ENCODE data around the gene UBE3B. TPM values are rescaled to one million over a fixed set of nuclear protein-coding genes. Genes with fewer than 3 reads are reported as not detected.
"Not testable (repeated sequence)": the region's sequence is repeated elsewhere in the genome, so short reads cannot be mapped to it uniquely, and the experiment has no call there.

Gene UBE3B
- total RNA-seq (10 to 100 TPM; 55.8 to 58.1 TPM), polyA plus RNA-seq (10 to 100 TPM; 24.0 to 24.4 TPM)

GRCh38 chr12:109477185-109477962 lies at the start of gene UBE3B, which contains the start of gene KCTD10:
Gene UBE3B (plus strand): TSS chr12:109477634. CDS start chr12:109483552, 5,918 bp downstream.
Gene KCTD10 (minus strand): TSS chr12:109477300. CDS start chr12:109477262, 38 bp downstream.
- H3K4me3 ChIP-seq (ENCODE audit: low read length in 2 of 2): peak within 1 kb of the TSS; percentile 93 to 97
- no peaks in the 10 kb centered on the region for H3K9me3 Mint-ChIP-seq
- peak; percentile 85 to 89 (median 87) for DNase-seq
- peaks cover 38% of the 10 kb centered on the region for H3K4me1 ChIP-seq (ENCODE audit: insufficient read depth, low read length)
- H3K9me3 ChIP-seq (ENCODE audit: control insufficient read depth in 1 of 2, low read length in 2 of 2): no peaks in the 10 kb centered on the region
- peak within 1 kb of the TSS; percentile 98 to 100 (median 99) for H3K27ac Mint-ChIP-seq
- ChIA-PET POLR2A (ENCODE audit: partially characterized antibody) (interaction anchor here (0.6 to 1.4 kb wide), 9 partner anchors 8 to 973 kb away, joined by 3 to 9 read pairs (median 3); partner anchors contain the start of genes ARPC3, FAM222A, MMAB and MVK), CTCF (ENCODE audit: partially characterized antibody) (interaction anchor here (0.6 to 1.5 kb wide), 3 partner anchors 45 to 565 kb away, joined by 3 to 4 read pairs (median 3); no protein-coding TSS in a partner anchor)
- peaks cover 31 to 67% (median 37%) of the 10 kb centered on the region in 4 donors for H3K4me1 Mint-ChIP-seq
- H3K36me3 ChIP-seq (ENCODE audit: insufficient read depth, low read length): no peaks in the 10 kb centered on the region
- H3K27me3 ChIP-seq (ENCODE audit: insufficient read depth, low read length): no peaks in the 10 kb centered on the region
- peaks cover 0 to 17% of the 10 kb centered on the region in 2 donors for H3K36me3 Mint-ChIP-seq
- intact Hi-C loops (cut with micrococcal nuclease): loop anchor here (1.0 to 5.0 kb wide), 5 partner anchors 45 to 917 kb away; partner anchors contain the start of genes FAM222A, MMAB, MVK and SART3
- H3K4me3 Mint-ChIP-seq: peak within 1 kb of the TSS; percentile 97 to 99 (median 97)
- H3K27me3 Mint-ChIP-seq: no peaks in the 10 kb centered on the region
- peak within 1 kb of the TSS; percentile 87 for H3K27ac ChIP-seq (ENCODE audit: low read depth, low read length)

- peak; percentile 57 to 70 (median 64) for DNase-seq
- Histone ChIP-seq H3K4me1 (ENCODE audit: insufficient read depth, low read length) (peaks cover 4% of the 10 kb centered on the region), H3K27me3 (ENCODE audit: insufficient read depth, low read length) (no peaks in the 10 kb centered on the region), H3K36me3 (ENCODE audit: insufficient read depth, low read length) (no peaks in the 10 kb centered on the region), H3K27ac (ENCODE audit: low read depth, low read length) (no peak overlapping the region), H3K4me3 (ENCODE audit: low read length in 2 of 2) (no peak overlapping the region), H3K9me3 (ENCODE audit: control insufficient read depth in 1 of 2, low read length in 2 of 2) (no peaks in the 10 kb centered on the region)
- intact Hi-C loops (cut with micrococcal nuclease): loop anchor here (1.0 kb wide), 1 partner anchor 347 kb away; no protein-coding TSS in a partner anchor
- H3K27ac Mint-ChIP-seq: no peak overlapping the region
- H3K4me1 Mint-ChIP-seq: peaks cover 2 to 7% (median 6%) of the 10 kb centered on the region in 4 donors
- H3K9me3 Mint-ChIP-seq: peaks cover 0 to 4% (median 0%) of the 10 kb centered on the region in 8 donors
- CTCF ChIA-PET (ENCODE audit: partially characterized antibody): interaction anchor here (0.7 to 2.7 kb wide), 20 partner anchors 9 to 370 kb away, joined by 3 to 15 read pairs (median 4); partner anchors contain the start of genes KCTD10 and UBE3B
- H3K4me3 Mint-ChIP-seq: no peak overlapping the region
- POLR2A ChIA-PET (ENCODE audit: partially characterized antibody): no interaction called here
- H3K36me3 Mint-ChIP-seq: no peaks in the 10 kb centered on the region
- H3K27me3 Mint-ChIP-seq: peaks cover 8 to 11% of the 10 kb centered on the region in 2 donors
These were observed 49.3 kb upstream of the UBE3B start for GRCh38 chr12:109428037-109428629.

- H3K4me3 ChIP-seq (ENCODE audit: low read length in 2 of 2); H3K27ac ChIP-seq (ENCODE audit: low read depth, low read length); H3K27me3 Mint-ChIP-seq; H3K9me3 Mint-ChIP-seq; POLR2A ChIA-PET (ENCODE audit: partially characterized antibody); H3K4me3 Mint-ChIP-seq; H3K9me3 ChIP-seq (ENCODE audit: control insufficient read depth in 1 of 2, low read length in 2 of 2); H3K36me3 Mint-ChIP-seq; H3K36me3 ChIP-seq (ENCODE audit: insufficient read depth, low read length); DNase-seq; H3K27ac Mint-ChIP-seq; H3K4me1 ChIP-seq (ENCODE audit: insufficient read depth, low read length); H3K27me3 ChIP-seq (ENCODE audit: insufficient read depth, low read length): not testable (repeated sequence)
- CTCF ChIA-PET (ENCODE audit: partially characterized antibody): interaction anchor here (0.7 to 2.7 kb wide), 9 partner anchors 8 to 371 kb away, joined by 3 to 15 read pairs (median 4); no protein-coding TSS in a partner anchor
- intact Hi-C loops (cut with micrococcal nuclease): loop anchor here (1.0 kb wide), 1 partner anchor 346 kb away; no protein-coding TSS in a partner anchor
- peaks cover 4 to 13% (median 9%) of the 10 kb centered on the region in 4 donors for H3K4me1 Mint-ChIP-seq
These were observed 48.6 kb upstream of the UBE3B start for GRCh38 chr12:109428804-109429203.

GRCh38 chr12:109430244-109430643 lies 47.2 kb upstream of the UBE3B start:
- POLR2A ChIA-PET (ENCODE audit: partially characterized antibody): no interaction called here
- intact Hi-C loops (cut with micrococcal nuclease): loop anchor here (5.0 kb wide), 1 partner anchor 47 kb away; the partner anchor contains the start of genes KCTD10 and UBE3B
- Mint-ChIP-seq H3K27me3 (peaks cover 4% of the 10 kb centered on the region in 2 donors), H3K9me3 (peaks cover 0 to 4% (median 0%) of the 10 kb centered on the region in 8 donors), H3K27ac (no peak overlapping the region), H3K36me3 (no peaks in the 10 kb centered on the region), H3K4me1 (peaks cover 4 to 13% (median 9%) of the 10 kb centered on the region in 4 donors), H3K4me3 (no peak overlapping the region)
- DNase-seq: no peak
- no peak overlapping the region for H3K27ac ChIP-seq (ENCODE audit: low read depth, low read length)
- H3K9me3 ChIP-seq (ENCODE audit: control insufficient read depth in 1 of 2, low read length in 2 of 2): no peaks in the 10 kb centered on the region
- H3K4me1 ChIP-seq (ENCODE audit: insufficient read depth, low read length): peaks cover 6% of the 10 kb centered on the region
- H3K36me3 ChIP-seq (ENCODE audit: insufficient read depth, low read length): no peaks in the 10 kb centered on the region
- H3K27me3 ChIP-seq (ENCODE audit: insufficient read depth, low read length): no peaks in the 10 kb centered on the region
- CTCF ChIA-PET (ENCODE audit: partially characterized antibody): interaction anchor here (0.8 to 3.6 kb wide), 7 partner anchors 9 to 347 kb away, joined by 3 to 28 read pairs (median 3); no protein-coding TSS in a partner anchor
- no peak overlapping the region for H3K4me3 ChIP-seq (ENCODE audit: low read length in 2 of 2)

- peaks cover 0 to 4% (median 0%) of the 10 kb centered on the region in 8 donors for H3K9me3 Mint-ChIP-seq
- H3K36me3 Mint-ChIP-seq: no peaks in the 10 kb centered on the region
- ChIA-PET POLR2A (ENCODE audit: partially characterized antibody) (interaction anchor here (0.6 kb wide), 1 partner anchor 276 kb away, joined by 5 read pairs; no protein-coding TSS in a partner anchor), CTCF (ENCODE audit: partially characterized antibody) (interaction anchor here (0.7 to 3.6 kb wide), 16 partner anchors 10 to 346 kb away, joined by 3 to 28 read pairs (median 4); partner anchors contain the start of genes KCTD10 and UBE3B)
- no peaks in the 10 kb centered on the region for H3K9me3 ChIP-seq (ENCODE audit: control insufficient read depth in 1 of 2, low read length in 2 of 2)
- H3K27me3 Mint-ChIP-seq: peaks cover 0 to 3% of the 10 kb centered on the region in 2 donors
- peak overlapping the region in 3 of 8 donors; percentile 51 to 69 (median 64) for H3K4me3 Mint-ChIP-seq
- intact Hi-C loops (cut with micrococcal nuclease): loop anchor here (1.0 to 5.0 kb wide), 3 partner anchors 45 to 448 kb away; partner anchors contain the start of genes GLTP, KCTD10 and UBE3B
- no peaks in the 10 kb centered on the region for H3K36me3 ChIP-seq (ENCODE audit: insufficient read depth, low read length)
- H3K4me1 Mint-ChIP-seq: peaks cover 4 to 13% (median 9%) of the 10 kb centered on the region in 4 donors
- no peaks in the 10 kb centered on the region for H3K27me3 ChIP-seq (ENCODE audit: insufficient read depth, low read length)
- peak overlapping the region in 3 of 7 donors; percentile 9 to 88 (median 26) for H3K27ac Mint-ChIP-seq
- DNase-seq: no peak
- H3K4me1 ChIP-seq (ENCODE audit: insufficient read depth, low read length): peaks cover 6% of the 10 kb centered on the region
- H3K27ac ChIP-seq (ENCODE audit: low read depth, low read length): no peak overlapping the region
- no peak overlapping the region for H3K4me3 ChIP-seq (ENCODE audit: low read length in 2 of 2)
These were observed 45.0 kb upstream of the UBE3B start for GRCh38 chr12:109432431-109432830.

- H3K4me3 ChIP-seq (ENCODE audit: low read length in 2 of 2): no peak overlapping the region
- H3K9me3 ChIP-seq (ENCODE audit: control insufficient read depth in 1 of 2, low read length in 2 of 2): no peaks in the 10 kb centered on the region
- ChIA-PET POLR2A (ENCODE audit: partially characterized antibody) (interaction anchor here (0.6 kb wide), 1 partner anchor 276 kb away, joined by 5 read pairs; no protein-coding TSS in a partner anchor), CTCF (ENCODE audit: partially characterized antibody) (interaction anchor here (0.7 to 3.6 kb wide), 20 partner anchors 11 to 346 kb away, joined by 3 to 28 read pairs (median 4); partner anchors contain the start of genes KCTD10 and UBE3B)
- peaks cover 6% of the 10 kb centered on the region for H3K4me1 ChIP-seq (ENCODE audit: insufficient read depth, low read length)
- Mint-ChIP-seq H3K27me3 (peaks cover 0 to 3% of the 10 kb centered on the region in 2 donors), H3K4me1 (peaks cover 4 to 13% (median 9%) of the 10 kb centered on the region in 4 donors), H3K4me3 (peak overlapping the region in 7 of 8 donors; percentile 16 to 69 (median 51)), H3K36me3 (no peaks in the 10 kb centered on the region), H3K27ac (peak overlapping the region in 6 of 7 donors; percentile 19 to 88 (median 41)), H3K9me3 (peaks cover 0 to 4% (median 0%) of the 10 kb centered on the region in 8 donors)
- H3K27ac ChIP-seq (ENCODE audit: low read depth, low read length): no peak overlapping the region
- intact Hi-C loops (cut with micrococcal nuclease): loop anchor here (1.0 to 5.0 kb wide), 3 partner anchors 44 to 448 kb away; partner anchors contain the start of genes GLTP, KCTD10 and UBE3B
- DNase-seq: peak; percentile 63 to 74 (median 65)
- H3K27me3 ChIP-seq (ENCODE audit: insufficient read depth, low read length): no peaks in the 10 kb centered on the region
- no peaks in the 10 kb centered on the region for H3K36me3 ChIP-seq (ENCODE audit: insufficient read depth, low read length)
These were observed 44.6 kb upstream of the UBE3B start for GRCh38 chr12:109432842-109433304.

Data from CD4-positive, alpha-beta memory T cell (primary cell).